ENCODE results near the gene CYYR1.

GRCh38 chr21:26457817-26458216 is 115.3 kb downstream of the CYYR1 start:
- TF ChIP-seq HOXA7 (CRISPR knock-in tag; IDR thresholded peaks at IDR 0.05; ENCODE audit: borderline replicate concordance) (no peak), CTCF (tag by site-specific recombination; IDR thresholded peaks at IDR 0.05) (no peak), KLF16 (tag by site-specific recombination; IDR thresholded peaks at IDR 0.05) (no peak)
